ENCODE measurements around the gene INCA1.

The INCA1 gene

GRCh38 chr17:5003214-5003867, 6.0 kb upstream of the INCA1 start:
- Mint-ChIP-seq H3K4me1 (peaks cover 23% of the 10 kb centered on the region), H3K4me3 (no peak overlapping the region), H3K27ac (no peak overlapping the region), H3K27me3 (ENCODE audit: low read depth, poor library complexity) (peaks cover 9% of the 10 kb centered on the region), H3K9me3 (no peaks in the 10 kb centered on the region), H3K36me3 (ENCODE audit: low read depth) (peaks cover 65% of the 10 kb centered on the region)
- no peak for DNase-seq
- no peak for TF ChIP-seq CTCF (IDR thresholded peaks at IDR 0.05)

- Mint-ChIP-seq H3K36me3 (ENCODE audit: low read depth) (peaks cover 54% of the 10 kb centered on the region), H3K27me3 (ENCODE audit: low read depth, poor library complexity) (peaks cover 9% of the 10 kb centered on the region), H3K4me1 (peaks cover 23% of the 10 kb centered on the region), H3K9me3 (no peaks in the 10 kb centered on the region), H3K4me3 (no peak overlapping the region), H3K27ac (no peak overlapping the region)
- no peak for DNase-seq
- no peak for TF ChIP-seq CTCF (IDR thresholded peaks at IDR 0.05)
These were observed 4.9 kb upstream of the INCA1 start for GRCh38 chr17:5002121-5002788.

- Mint-ChIP-seq H3K27ac (no peak overlapping the region), H3K36me3 (ENCODE audit: low read depth) (peaks cover 43% of the 10 kb centered on the region), H3K4me3 (peak overlapping the region; percentile 86), H3K4me1 (peaks cover 35% of the 10 kb centered on the region), H3K9me3 (no peaks in the 10 kb centered on the region), H3K27me3 (ENCODE audit: low read depth, poor library complexity) (peaks cover 24% of the 10 kb centered on the region)
- no peak for DNase-seq
- no peak for TF ChIP-seq CTCF (IDR thresholded peaks at IDR 0.05)
These were observed 2.9 kb upstream of the INCA1 start for GRCh38 chr17:5000237-5000639.

GRCh38 chr17:4999430-5000093, 2.2 kb upstream of the INCA1 start:
- DNase-seq = no peak
- Mint-ChIP-seq H3K36me3 (ENCODE audit: low read depth) (peaks cover 36% of the 10 kb centered on the region), H3K27ac (no peak overlapping the region), H3K27me3 (ENCODE audit: low read depth, poor library complexity) (peaks cover 28% of the 10 kb centered on the region), H3K4me1 (peaks cover 39% of the 10 kb centered on the region), H3K4me3 (peak overlapping the region; percentile 86), H3K9me3 (no peaks in the 10 kb centered on the region)
- TF ChIP-seq CTCF (IDR thresholded peaks at IDR 0.05) = no peak

- Mint-ChIP-seq H3K27ac (no peak overlapping the region), H3K4me3 (peak overlapping the region; percentile 86), H3K36me3 (ENCODE audit: low read depth) (peaks cover 29% of the 10 kb centered on the region), H3K27me3 (ENCODE audit: low read depth, poor library complexity) (peaks cover 33% of the 10 kb centered on the region), H3K9me3 (peaks cover 4% of the 10 kb centered on the region), H3K4me1 (peaks cover 39% of the 10 kb centered on the region)
- DNase-seq = no peak
- TF ChIP-seq CTCF (IDR thresholded peaks at IDR 0.05) = no peak
These were observed 1.6 kb upstream of the INCA1 start for GRCh38 chr17:4998732-4999429.
